HG02885 (cell line): ENCODE results near the gene PBX1.

Source experiments
- ATAC-seq: cut with Tn5 transposase; IDR thresholded peaks from one replicate; pipeline ENCODE4 v1.9.1; 2021; ENCODE audit warnings: mild to moderate bottlenecking; ENCODE audit not compliant: unreplicated experiment, poor library complexity

The PBX1 gene

DNA sequence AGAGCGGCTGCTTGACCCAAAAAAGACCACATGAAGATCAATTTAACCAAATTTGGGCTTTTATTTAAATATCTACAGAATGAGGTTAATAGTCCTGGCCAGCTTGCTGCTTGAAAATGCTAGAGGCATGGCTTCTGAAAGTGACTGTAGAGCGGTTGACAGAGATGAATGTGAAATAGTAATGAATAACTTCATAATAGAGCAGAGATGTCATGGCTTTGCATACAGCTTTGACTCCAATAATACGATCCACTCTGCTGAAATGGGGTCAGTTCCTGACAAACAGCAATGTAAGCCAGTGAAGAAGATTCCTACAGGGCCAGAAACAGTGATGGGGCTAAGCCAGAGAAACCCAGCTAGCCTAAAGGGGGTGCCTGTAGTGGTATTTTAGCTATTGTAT lies 183.8 kb downstream of the PBX1 start:
- no peak for ATAC-seq

GRCh38 chr1:164743976-164744375 lies 185.0 kb downstream of the PBX1 start:
- ATAC-seq, result no peak

GRCh38 chr1:164745736-164746135 lies 186.8 kb downstream of the PBX1 start:
- no peak for ATAC-seq

- ATAC-seq, result no peak
Observed at GRCh38 chr1:164746632-164747031, 187.6 kb downstream of the PBX1 start.

GRCh38 chr1:164748253-164748899 lies 189.4 kb downstream of the PBX1 start:
- ATAC-seq, result no peak

GRCh38 chr1:164753521-164754077 lies 194.6 kb downstream of the PBX1 start:
- ATAC-seq, result no peak

DNA sequence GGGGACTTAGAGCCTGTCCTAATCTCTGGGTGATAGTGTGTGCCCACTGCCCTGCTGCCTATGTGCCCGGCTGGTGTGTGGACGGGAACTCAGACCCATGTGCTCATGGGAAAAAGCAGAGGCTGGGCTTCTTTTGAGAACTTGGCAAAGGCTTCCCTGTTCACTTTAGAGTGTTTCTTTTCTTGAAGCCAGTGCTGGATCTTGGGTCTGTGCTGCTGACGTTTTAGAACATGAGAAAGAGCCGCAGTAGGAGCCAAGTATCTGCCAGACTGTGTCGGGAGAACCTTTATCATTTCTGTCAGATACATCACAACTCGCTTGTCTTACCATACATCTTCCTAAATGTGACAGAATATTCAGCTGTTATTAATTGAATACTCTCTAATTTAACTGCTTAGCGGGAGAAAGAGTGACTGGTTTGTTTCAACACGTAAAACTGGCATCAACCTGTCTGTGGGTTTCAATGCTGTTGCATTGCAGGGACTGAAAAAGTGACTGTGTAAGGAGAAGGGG lies 195.2 kb downstream of the PBX1 start:
- no peak for ATAC-seq

DNA sequence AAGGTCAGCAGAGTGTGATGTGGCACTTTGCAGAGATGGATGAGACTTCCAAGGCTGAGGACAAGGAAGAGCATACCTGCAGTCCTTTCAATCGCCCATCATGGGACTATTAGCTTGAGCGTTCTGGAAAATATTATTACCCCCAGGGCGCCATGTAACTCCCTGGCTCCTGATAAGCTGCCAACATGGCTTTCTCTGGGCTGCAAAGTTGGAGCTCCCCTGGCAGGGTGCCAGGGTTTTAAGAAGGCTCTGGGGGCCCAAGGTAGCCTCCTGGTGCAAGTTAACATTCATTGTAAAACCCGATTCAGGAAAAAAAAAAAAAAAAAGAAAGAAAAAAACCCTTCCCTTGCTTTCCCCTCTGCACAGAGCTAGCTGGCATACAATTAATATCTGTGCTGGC lies 196.7 kb downstream of the PBX1 start:
- no peak for ATAC-seq

GRCh38 chr1:164756741-164757140 lies 197.8 kb downstream of the PBX1 start:
- ATAC-seq, result no peak

DNA sequence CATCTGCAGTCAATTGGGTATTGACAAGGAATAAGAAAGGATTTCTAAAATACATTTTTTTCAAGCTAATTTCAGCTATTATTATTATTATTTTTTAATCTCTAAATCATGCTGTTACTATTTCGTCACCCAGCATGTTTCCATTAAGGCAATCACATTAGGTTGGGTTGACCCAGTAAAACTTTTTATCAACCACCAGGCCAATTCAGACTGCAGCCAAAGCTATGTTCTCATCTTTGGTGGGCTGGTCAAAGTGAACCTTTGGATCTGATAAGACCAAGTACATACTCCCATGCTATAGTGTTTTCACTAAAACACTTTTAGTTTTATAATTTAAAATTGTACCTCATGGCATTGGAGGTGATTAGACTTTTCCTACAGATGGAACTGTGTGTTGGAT lies 198.6 kb downstream of the PBX1 start:
- ATAC-seq, result no peak

GRCh38 chr1:164759144-164759920 lies 200.3 kb downstream of the PBX1 start:
- ATAC-seq, result no peak

- no peak for ATAC-seq
Observed at GRCh38 chr1:164759979-164760469, 201.0 kb downstream of the PBX1 start.

GRCh38 chr1:164760569-164760968 lies 201.6 kb downstream of the PBX1 start:
- ATAC-seq, result no peak

DNA sequence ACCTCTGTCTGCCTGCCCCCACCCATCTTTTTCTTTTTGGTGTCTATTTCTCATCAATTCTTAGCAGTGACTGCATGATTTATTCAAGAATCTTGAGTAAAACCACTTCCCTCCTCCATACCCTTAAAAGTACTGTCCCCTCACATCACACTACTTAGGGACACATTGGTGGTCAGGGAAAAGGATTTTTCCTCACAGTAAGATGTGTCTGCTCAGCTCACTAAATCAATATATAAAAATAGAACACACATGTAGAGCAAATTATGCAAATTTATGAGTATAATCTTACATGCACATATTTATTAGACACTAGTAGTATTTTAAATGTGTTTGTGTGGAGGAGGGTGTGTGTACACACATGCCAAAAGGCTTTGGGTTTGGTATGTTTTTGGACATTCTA lies 202.0 kb downstream of the PBX1 start:
- ATAC-seq, result no peak

GRCh38 chr1:164763098-164763497 lies 204.1 kb downstream of the PBX1 start:
- no peak for ATAC-seq

DNA sequence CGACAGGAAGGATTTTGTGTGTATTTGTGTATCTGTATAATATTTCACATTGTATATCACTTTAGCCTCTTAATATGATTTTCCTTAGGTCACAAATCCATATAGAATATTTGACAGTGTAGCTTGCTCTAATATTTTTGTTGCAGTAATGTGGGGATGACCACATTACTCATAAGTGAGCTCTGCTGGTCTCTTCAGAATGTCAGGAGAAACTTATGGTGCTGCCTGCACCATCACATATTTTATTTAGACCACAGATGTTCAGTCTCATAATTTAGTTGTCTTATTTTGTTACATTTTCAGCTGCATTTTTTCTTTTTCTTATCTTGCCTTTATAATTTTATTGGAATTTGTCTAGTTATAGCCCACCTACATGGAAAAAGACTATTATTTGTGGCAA lies 205.3 kb downstream of the PBX1 start:
- no peak for ATAC-seq

- ATAC-seq, result no peak
Observed at GRCh38 chr1:164765557-164765956, 206.6 kb downstream of the PBX1 start.

DNA sequence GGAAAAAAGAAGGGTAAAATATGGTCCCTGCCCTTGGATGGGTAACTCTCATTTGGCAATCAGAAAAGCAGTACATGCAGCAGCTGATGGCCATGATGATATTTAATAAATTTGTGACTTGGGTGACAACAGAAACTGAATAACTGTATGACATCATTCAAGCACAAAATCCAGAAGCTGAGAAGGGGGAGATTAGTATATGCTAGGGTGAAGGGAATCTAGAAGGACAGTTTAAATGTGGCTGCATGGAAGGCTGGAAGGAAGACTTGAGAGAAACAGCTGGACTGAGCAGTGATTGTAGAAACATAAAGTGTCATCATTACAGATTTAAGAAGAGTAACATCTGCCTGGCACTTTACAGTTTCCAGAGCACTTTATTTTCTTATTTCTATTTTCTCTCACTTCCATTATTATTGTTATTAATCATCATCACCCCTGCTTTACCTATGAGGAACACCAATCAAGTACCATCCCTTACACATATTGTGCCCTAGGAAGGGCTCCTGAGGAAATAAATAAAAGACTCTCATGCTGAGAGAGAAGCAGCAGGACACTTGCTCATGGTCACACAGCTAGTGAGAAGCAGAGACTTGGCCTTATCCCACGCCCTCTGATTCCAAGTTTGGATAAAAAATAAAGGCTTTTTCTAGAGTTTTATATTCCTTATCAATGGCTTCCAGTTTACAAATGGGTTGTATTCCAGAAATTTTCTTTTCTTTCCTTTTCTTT lies 207.2 kb downstream of the PBX1 start:
- no peak for ATAC-seq

DNA sequence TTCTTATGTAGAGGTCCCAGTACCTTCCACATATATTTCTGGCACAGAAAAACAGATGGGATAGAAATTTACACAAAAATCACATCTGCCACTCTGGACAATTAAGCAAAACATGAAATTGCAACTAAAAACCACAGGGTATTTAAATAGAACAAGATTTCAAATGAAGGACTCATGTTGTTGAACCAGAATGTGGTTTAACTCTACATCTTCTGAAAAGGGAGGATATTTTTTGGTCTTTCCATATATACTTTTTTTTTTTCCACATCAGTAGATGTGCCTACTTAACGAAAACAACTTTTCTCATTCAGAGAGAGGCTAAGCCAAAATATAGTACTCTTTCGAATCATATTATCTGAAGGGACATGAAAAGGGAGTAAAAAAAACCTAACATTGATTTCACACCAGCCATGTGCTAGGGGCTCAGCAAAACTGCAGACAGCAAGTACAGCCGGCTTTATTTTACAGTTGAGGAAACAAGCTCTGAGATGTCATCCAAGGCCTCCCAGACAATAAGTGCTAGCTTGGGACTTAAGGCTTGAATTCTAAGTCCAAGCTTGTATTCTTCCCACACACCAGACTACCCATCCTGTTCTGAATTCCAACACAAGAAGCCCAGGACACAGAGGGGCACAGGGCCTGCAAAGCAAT lies 208.9 kb downstream of the PBX1 start:
- ATAC-seq, result no peak

DNA sequence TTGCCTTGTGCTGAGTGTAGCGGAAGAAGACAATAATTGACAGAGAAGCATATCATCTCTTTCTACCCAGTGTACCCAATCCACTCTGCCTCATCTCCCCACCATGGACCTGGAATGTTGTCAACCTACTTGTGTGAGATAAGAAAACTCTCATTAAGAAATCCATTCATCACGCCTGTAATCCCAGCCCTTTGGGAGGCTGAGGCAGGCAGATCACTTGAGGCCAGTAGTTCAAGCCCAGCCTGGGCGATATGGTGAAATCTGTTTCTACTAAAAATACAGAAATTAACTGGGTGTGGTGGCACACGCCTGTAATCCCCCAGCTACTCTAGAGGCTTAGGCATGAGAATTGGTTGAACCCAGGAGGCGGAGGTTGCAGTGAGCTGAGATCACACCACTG lies 209.6 kb downstream of the PBX1 start:
- ATAC-seq, result no peak
